Daoy (cell line): Measurements from ENCODE around the gene PLIN1. TPM values are rescaled to one million over a fixed set of nuclear protein-coding genes. Genes with fewer than 3 reads are reported as not detected.
A peak's percentile ranks its signal among the peaks of the same experiment; 100 is the strongest.

Experiments
- DNase-seq: peaks from one replicate; pipeline ENCODE4 v3.0.0-alpha.2; 2015; ENCODE audit warnings: low read depth
- total RNA-seq: library from RNA; depleted of rRNA; stranded (reverse); fragments of >200 nt; shearing (Covaris generic); gene quantifications from 2 replicates; pipeline ENCODE4 v1.2.3, GENCODE V29; 2014

The PLIN1 gene
- total RNA-seq, 1 experiment from 2014 or later, result 0.29 TPM

GRCh38 chr15:89672221-89673164 lies 6.7 kb downstream of the PLIN1 start:
- DNase-seq, result no peak

GRCh38 chr15:89671687-89672086 lies 7.5 kb downstream of the PLIN1 start:
- no peak for DNase-seq

- DNase-seq, result no peak
Observed at GRCh38 chr15:89670971-89671560, 8.1 kb downstream of the PLIN1 start.

- DNase-seq, result no peak
Observed at GRCh38 chr15:89669941-89670340, 9.2 kb downstream of the PLIN1 start.

- no peak for DNase-seq
Observed at GRCh38 chr15:89669309-89669865, 9.8 kb downstream of the PLIN1 start.

GRCh38 chr15:89668171-89668570 lies 11.0 kb downstream of the PLIN1 start:
- no peak for DNase-seq

- DNase-seq, result no peak
Observed at GRCh38 chr15:89667706-89667960, 11.5 kb downstream of the PLIN1 start.

- no peak for DNase-seq
Observed at GRCh38 chr15:89666858-89667705, 12.1 kb downstream of the PLIN1 start.

- no peak for DNase-seq
Observed at GRCh38 chr15:89666184-89666857, 12.8 kb downstream of the PLIN1 start.

- peak; percentile 63 for DNase-seq
Observed at GRCh38 chr15:89665449-89666181, 13.6 kb downstream of the PLIN1 start.

GRCh38 chr15:89664441-89665350 lies 14.5 kb downstream of the PLIN1 start:
- no peak for DNase-seq

GRCh38 chr15:89662893-89663626 lies 16.1 kb downstream of the PLIN1 start:
- peak; percentile 91 for DNase-seq

- DNase-seq, result no peak
Observed at GRCh38 chr15:89660556-89660955, 18.6 kb downstream of the PLIN1 start.

- DNase-seq, result no peak
Observed at GRCh38 chr15:89659295-89659694, 19.9 kb downstream of the PLIN1 start.

GRCh38 chr15:89657686-89658200 lies 21.4 kb downstream of the PLIN1 start:
- DNase-seq, result no peak

- no peak for DNase-seq
Observed at GRCh38 chr15:89656116-89656815, 22.9 kb downstream of the PLIN1 start.

GRCh38 chr15:89654847-89655805 lies 24.0 kb downstream of the PLIN1 start, which contains the start of gene KIF7:
TSS of gene KIF7 (minus strand) at chr15:89655467. CDS start at chr15:89652930, 2,537 bp downstream.
- DNase-seq, result peak; percentile 47
